Mesothelial cell of epicardium (in vitro differentiated cells): Measurements from ENCODE around the gene DGKD. TPM values are rescaled to one million over a fixed set of nuclear protein-coding genes. Genes with fewer than 3 reads are reported as not detected.

Source experiments
- DNase-seq, 2 experiments: peaks; one replicate each; pipeline ENCODE4 v3.0.0; 2021; ENCODE audit warnings: low spot score in 2 of 2; ENCODE audit not compliant: unreplicated experiment in 2 of 2
- H3K27ac Mint-ChIP-seq: 2 replicates; pipeline ENCODE4 v1.8.0; 2021; ENCODE audit warnings: mixed read lengths
- H3K27me3 Mint-ChIP-seq: 2 replicates; pipeline ENCODE4 v1.8.0; 2021; ENCODE audit warnings: low read depth, mixed read lengths
- H3K36me3 Mint-ChIP-seq: 2 replicates; pipeline ENCODE4 v1.8.0; 2021; ENCODE audit warnings: mixed read lengths
- H3K4me1 Mint-ChIP-seq: 2 replicates; pipeline ENCODE4 v1.8.0; 2021; ENCODE audit warnings: mixed read lengths
- H3K4me3 Mint-ChIP-seq: 2 replicates; pipeline ENCODE4 v1.8.0; 2021; ENCODE audit warnings: mild to moderate bottlenecking, moderate library complexity, mixed read lengths
- H3K9me3 Mint-ChIP-seq: 2 replicates; pipeline ENCODE4 v1.8.0; 2021; ENCODE audit warnings: mixed read lengths
- CTCF ChIP-seq: fragments of 200-600 bp; sonication (generic); IDR thresholded peaks from one replicate; pipeline ENCODE4 v1.5.0; 2021; ENCODE audit warnings: antibody characterized with exemption; ENCODE audit not compliant: unreplicated experiment
- total RNA-seq: library from RNA; stranded (reverse); gene quantifications from 3 replicates; pipeline ENCODE4 v1.2.1, GENCODE V29; 2021

DGKD gene
- total RNA-seq, 1 donor from 2014 or later = 64.5 TPM

GRCh38 chr2:233469261-233470010 is 115.1 kb downstream of the DGKD start:
- peaks cover 6% of the 10 kb centered on the region for H3K9me3 Mint-ChIP-seq
- H3K27me3 Mint-ChIP-seq = no peaks in the 10 kb centered on the region
- no peak for DNase-seq
- H3K27ac Mint-ChIP-seq = peak overlapping the region; percentile 53
- peaks cover 2% of the 10 kb centered on the region for H3K4me1 Mint-ChIP-seq
- no peak for TF ChIP-seq CTCF
- peaks cover 47% of the 10 kb centered on the region for H3K36me3 Mint-ChIP-seq
- H3K4me3 Mint-ChIP-seq = no peak overlapping the region

GRCh38 chr2:233470011-233470687 is 115.9 kb downstream of the DGKD start:
- H3K27me3 Mint-ChIP-seq = no peaks in the 10 kb centered on the region
- H3K27ac Mint-ChIP-seq = peak overlapping the region; percentile 53
- DNase-seq = no peak
- peaks cover 2% of the 10 kb centered on the region for H3K4me1 Mint-ChIP-seq
- TF ChIP-seq CTCF = no peak
- peaks cover 47% of the 10 kb centered on the region for H3K36me3 Mint-ChIP-seq
- H3K4me3 Mint-ChIP-seq = no peak overlapping the region
- peaks cover 6% of the 10 kb centered on the region for H3K9me3 Mint-ChIP-seq

GRCh38 chr2:233470839-233471238 is 116.5 kb downstream of the DGKD start:
- Mint-ChIP-seq H3K36me3 (peaks cover 47% of the 10 kb centered on the region), H3K27ac (no peak overlapping the region), H3K4me3 (no peak overlapping the region), H3K4me1 (peaks cover 2% of the 10 kb centered on the region), H3K27me3 (no peaks in the 10 kb centered on the region), H3K9me3 (peaks cover 6% of the 10 kb centered on the region)
- TF ChIP-seq CTCF = no peak
- DNase-seq = no peak

- Mint-ChIP-seq H3K9me3 (peaks cover 6% of the 10 kb centered on the region), H3K27me3 (no peaks in the 10 kb centered on the region), H3K27ac (no peak overlapping the region), H3K36me3 (peaks cover 43% of the 10 kb centered on the region), H3K4me1 (peaks cover 2% of the 10 kb centered on the region), H3K4me3 (no peak overlapping the region)
- peak in 1 of 2 experiments; percentile 29 for DNase-seq
- no peak for TF ChIP-seq CTCF
Observed at GRCh38 chr2:233471291-233472035, 117.2 kb downstream of the DGKD start.

- H3K36me3 Mint-ChIP-seq = peaks cover 31% of the 10 kb centered on the region
- H3K27me3 Mint-ChIP-seq = no peaks in the 10 kb centered on the region
- no peak overlapping the region for H3K27ac Mint-ChIP-seq
- H3K4me1 Mint-ChIP-seq = peaks cover 2% of the 10 kb centered on the region
- TF ChIP-seq CTCF = no peak
- no peak overlapping the region for H3K4me3 Mint-ChIP-seq
- peak in 1 of 2 experiments; percentile 29 for DNase-seq
- peaks cover 6% of the 10 kb centered on the region for H3K9me3 Mint-ChIP-seq
Observed at GRCh38 chr2:233473386-233473791, 119.1 kb downstream of the DGKD start.
